HepG2 (cell line): ENCODE data around the gene FKBP10. TPM values are rescaled to one million over a fixed set of nuclear protein-coding genes. Genes with fewer than 3 reads are reported as not detected.
A peak's percentile ranks its signal among the peaks of the same experiment; 100 is the strongest.

ENCODE experiments used
- EP300 ChIP-seq, 3 experiments: sonication (generic) in 1 of 3; formaldehyde crosslinking in 1 of 3; IDR thresholded peaks; 2 replicates each; pipeline versions ENCODE4 v1.5.1 to v1.6.1; 2011 to 2020; ENCODE audit warnings: low read depth in 2 of 3, low read length in 2 of 3, borderline replicate concordance in 1 of 3, improper control_type of control experiment in 1 of 3, mild to moderate bottlenecking in 1 of 3, missing genetic modification reagents in 1 of 3, moderate library complexity in 1 of 3
- KDM5A ChIP-seq: fragments of 200-600 bp; sonication (generic); IDR thresholded peaks from 2 replicates; pipeline ENCODE4 v1.7.0; 2018; ENCODE audit warnings: antibody characterized with exemption, mild to moderate bottlenecking, low read length, borderline replicate concordance
- MED13 ChIP-seq: sonication (generic); formaldehyde crosslinking; IDR thresholded peaks from 2 replicates; pipeline ENCODE4 v1.5.0; 2020; ENCODE audit warnings: missing genetic modification reagents
- ZNF160 ChIP-seq: sonication (generic); formaldehyde crosslinking; IDR thresholded peaks from 2 replicates; pipeline ENCODE4 v1.8.0; 2022; ENCODE audit warnings: mild to moderate bottlenecking, inconsistent platforms, missing genetic modification reagents
- ZNF460 ChIP-seq: sonication (generic); formaldehyde crosslinking; IDR thresholded peaks from 2 replicates; pipeline ENCODE4 v1.5.1; 2020; ENCODE audit warnings: missing genetic modification reagents, mild to moderate bottlenecking, borderline replicate concordance
- ZNF496 ChIP-seq: sonication (generic); formaldehyde crosslinking; IDR thresholded peaks from 2 replicates; pipeline ENCODE4 v1.8.1; 2023; ENCODE audit warnings: mild to moderate bottlenecking, moderate library complexity, missing genetic modification reagents; ENCODE audit not compliant: insufficient replicate concordance
- polyA plus RNA-seq, 8 experiments: library from polyadenylated mRNA; depleted of rRNA in 3 of 8; stranded (reverse) in 7 of 8; unstranded in 1 of 8; fragments of >200 nt; fragmentation: Illumina TruSeq in 4 of 8; extraction: Trizol in 4 of 8; gene quantifications; 2 replicates each; pipeline versions ENCODE4 v1.2.1 to v1.2.3, GENCODE V29; 2011 to 2016; ENCODE audit warnings: low read depth in 4 of 8, missing spikeins in 1 of 8, mixed read lengths in 1 of 8; ENCODE audit not compliant: insufficient read depth in 1 of 8
- total RNA-seq, 5 experiments: library from RNA; depleted of rRNA; stranded (reverse); fragments of >200 nt; fragmentation: Illumina TruSeq; extraction: Trizol; gene quantifications; 2 replicates each; pipeline ENCODE4 v1.2.3, GENCODE V29; 2016; ENCODE audit warnings: low read depth in 1 of 5
- TF ChIP-seq, protein P1 (sequence below): sonication (generic); formaldehyde crosslinking; IDR thresholded peaks from 2 replicates; pipeline ENCODE4 v1.5.0; 2020; ENCODE audit warnings: mild to moderate bottlenecking, missing genetic modification reagents, borderline replicate concordance
- TF ChIP-seq, protein P2 (sequence below): IDR thresholded peaks from 2 replicates; pipeline ENCODE4 v1.6.1; 2016
- TF ChIP-seq, protein P3 (sequence below): sonication (generic); formaldehyde crosslinking; conservative IDR thresholded peaks from 2 replicates; pipeline ENCODE4 v1.8.0; 2022; ENCODE audit warnings: low read depth, missing genetic modification reagents
- TF ChIP-seq, protein P4 (sequence below): sonication (generic); formaldehyde crosslinking; IDR thresholded peaks from 2 replicates; pipeline ENCODE4 v1.5.0; 2020; ENCODE audit warnings: missing genetic modification reagents
- TF ChIP-seq, protein P5 (sequence below): sonication (generic); formaldehyde crosslinking; IDR thresholded peaks from 2 replicates; pipeline ENCODE4 v1.8.0; 2022; ENCODE audit warnings: mild to moderate bottlenecking, missing genetic modification reagents, borderline replicate concordance
- TF ChIP-seq, protein P6 (sequence below): sonication (generic); formaldehyde crosslinking; IDR thresholded peaks from 2 replicates; pipeline ENCODE4 v1.4.0; 2020; ENCODE audit warnings: missing genetic modification reagents
- TF ChIP-seq, protein P7 (sequence below): sonication (generic); formaldehyde crosslinking; IDR thresholded peaks from 2 replicates; pipeline ENCODE4 v1.4.0; 2020; ENCODE audit warnings: low read depth, mild to moderate bottlenecking, missing genetic modification reagents

The FKBP10 gene
- total and polyA plus RNA-seq, 2 of the 13 experiments (the other 11 are each of a cell fraction or from before 2014, with no cell fraction given), result 149 to 573 TPM

DNA sequence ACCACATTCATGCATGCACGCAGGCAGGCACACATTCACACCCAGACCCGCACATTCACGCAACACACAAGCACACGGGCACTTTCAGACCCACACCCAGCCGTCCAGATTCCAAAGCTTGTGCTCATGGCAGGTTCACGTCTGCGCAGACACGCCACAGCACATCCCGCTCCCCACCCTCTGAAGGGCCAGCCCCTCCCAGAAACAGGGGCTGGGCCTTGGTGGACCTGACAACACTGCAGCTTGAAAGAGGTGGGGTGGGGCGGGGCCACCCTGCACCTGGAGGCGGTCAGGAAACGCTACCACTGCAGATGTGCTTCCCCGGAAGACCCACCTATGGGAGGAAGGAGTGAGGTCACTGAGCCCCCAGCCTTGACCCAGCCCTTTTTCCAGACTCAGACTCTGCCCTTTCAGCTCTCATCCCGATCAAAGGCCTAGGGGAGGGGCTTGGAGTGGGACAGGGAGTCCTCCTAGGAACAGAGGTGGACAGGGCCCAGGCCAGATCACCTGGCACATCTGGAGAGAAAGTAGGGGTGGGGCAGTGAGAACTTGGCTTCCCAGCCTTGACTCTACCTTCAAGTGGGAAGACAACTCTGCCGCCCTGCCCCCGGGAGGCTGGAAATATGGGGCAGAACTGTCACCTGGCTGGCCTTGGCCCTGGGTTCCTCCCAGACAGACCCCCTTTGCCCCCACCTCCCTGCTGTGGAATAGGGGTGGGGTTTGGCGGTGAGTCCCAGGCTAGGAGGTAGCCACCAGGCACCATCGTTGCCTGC lies 12.0 kb upstream of the FKBP10 start (continued):
- TF ChIP-seq, protein P1, sequence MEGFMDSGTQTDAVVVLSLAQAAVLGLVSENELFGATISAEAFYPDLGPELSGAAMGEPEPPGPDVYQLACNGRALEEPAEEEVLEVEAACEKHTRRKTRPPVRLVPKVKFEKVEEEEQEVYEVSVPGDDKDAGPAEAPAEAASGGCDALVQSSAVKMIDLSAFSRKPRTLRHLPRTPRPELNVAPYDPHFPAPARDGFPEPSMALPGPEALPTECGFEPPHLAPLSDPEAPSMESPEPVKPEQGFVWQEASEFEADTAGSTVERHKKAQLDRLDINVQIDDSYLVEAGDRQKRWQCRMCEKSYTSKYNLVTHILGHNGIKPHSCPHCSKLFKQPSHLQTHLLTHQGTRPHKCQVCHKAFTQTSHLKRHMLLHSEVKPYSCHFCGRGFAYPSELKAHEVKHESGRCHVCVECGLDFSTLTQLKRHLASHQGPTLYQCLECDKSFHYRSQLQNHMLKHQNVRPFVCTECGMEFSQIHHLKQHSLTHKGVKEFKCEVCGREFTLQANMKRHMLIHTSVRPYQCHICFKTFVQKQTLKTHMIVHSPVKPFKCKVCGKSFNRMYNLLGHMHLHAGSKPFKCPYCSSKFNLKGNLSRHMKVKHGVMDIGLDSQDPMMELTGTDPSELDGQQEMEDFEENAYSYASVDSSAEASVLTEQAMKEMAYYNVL (CRISPR knock-in tag), result no peak; the same call in 1 of the 2 replicates
- TF ChIP-seq, protein P2, sequence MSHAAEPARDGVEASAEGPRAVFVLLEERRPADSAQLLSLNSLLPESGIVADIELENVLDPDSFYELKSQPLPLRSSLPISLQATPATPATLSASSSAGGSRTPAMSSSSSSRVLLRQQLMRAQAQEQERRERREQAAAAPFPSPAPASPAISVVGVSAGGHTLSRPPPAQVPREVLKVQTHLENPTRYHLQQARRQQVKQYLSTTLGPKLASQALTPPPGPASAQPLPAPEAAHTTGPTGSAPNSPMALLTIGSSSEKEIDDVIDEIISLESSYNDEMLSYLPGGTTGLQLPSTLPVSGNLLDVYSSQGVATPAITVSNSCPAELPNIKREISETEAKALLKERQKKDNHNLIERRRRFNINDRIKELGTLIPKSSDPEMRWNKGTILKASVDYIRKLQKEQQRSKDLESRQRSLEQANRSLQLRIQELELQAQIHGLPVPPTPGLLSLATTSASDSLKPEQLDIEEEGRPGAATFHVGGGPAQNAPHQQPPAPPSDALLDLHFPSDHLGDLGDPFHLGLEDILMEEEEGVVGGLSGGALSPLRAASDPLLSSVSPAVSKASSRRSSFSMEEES, result no peak
- TF ChIP-seq, protein P3, sequence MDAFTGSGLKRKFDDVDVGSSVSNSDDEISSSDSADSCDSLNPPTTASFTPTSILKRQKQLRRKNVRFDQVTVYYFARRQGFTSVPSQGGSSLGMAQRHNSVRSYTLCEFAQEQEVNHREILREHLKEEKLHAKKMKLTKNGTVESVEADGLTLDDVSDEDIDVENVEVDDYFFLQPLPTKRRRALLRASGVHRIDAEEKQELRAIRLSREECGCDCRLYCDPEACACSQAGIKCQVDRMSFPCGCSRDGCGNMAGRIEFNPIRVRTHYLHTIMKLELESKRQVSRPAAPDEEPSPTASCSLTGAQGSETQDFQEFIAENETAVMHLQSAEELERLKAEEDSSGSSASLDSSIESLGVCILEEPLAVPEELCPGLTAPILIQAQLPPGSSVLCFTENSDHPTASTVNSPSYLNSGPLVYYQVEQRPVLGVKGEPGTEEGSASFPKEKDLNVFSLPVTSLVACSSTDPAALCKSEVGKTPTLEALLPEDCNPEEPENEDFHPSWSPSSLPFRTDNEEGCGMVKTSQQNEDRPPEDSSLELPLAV (CRISPR knock-in tag), result no peak
- TF ChIP-seq EP300 (IDR thresholded peaks at IDR 0.05; ENCODE audit: low read depth in 2 of 2, low read length in 2 of 2), result peak in 1 of 2 experiments; percentile 29; a peak in 1 of 4 replicates
- TF ChIP-seq EP300 (CRISPR knock-in tag; IDR thresholded peaks at IDR 0.05; ENCODE audit: borderline replicate concordance), result no peak
- no peak for TF ChIP-seq MED13 (CRISPR knock-in tag)
- no peak for TF ChIP-seq KDM5A
- TF ChIP-seq ZNF496 (CRISPR knock-in tag), result no peak
- TF ChIP-seq ZNF160 (CRISPR knock-in tag), result no peak
- TF ChIP-seq ZNF460, result no peak
- TF ChIP-seq, protein P4, sequence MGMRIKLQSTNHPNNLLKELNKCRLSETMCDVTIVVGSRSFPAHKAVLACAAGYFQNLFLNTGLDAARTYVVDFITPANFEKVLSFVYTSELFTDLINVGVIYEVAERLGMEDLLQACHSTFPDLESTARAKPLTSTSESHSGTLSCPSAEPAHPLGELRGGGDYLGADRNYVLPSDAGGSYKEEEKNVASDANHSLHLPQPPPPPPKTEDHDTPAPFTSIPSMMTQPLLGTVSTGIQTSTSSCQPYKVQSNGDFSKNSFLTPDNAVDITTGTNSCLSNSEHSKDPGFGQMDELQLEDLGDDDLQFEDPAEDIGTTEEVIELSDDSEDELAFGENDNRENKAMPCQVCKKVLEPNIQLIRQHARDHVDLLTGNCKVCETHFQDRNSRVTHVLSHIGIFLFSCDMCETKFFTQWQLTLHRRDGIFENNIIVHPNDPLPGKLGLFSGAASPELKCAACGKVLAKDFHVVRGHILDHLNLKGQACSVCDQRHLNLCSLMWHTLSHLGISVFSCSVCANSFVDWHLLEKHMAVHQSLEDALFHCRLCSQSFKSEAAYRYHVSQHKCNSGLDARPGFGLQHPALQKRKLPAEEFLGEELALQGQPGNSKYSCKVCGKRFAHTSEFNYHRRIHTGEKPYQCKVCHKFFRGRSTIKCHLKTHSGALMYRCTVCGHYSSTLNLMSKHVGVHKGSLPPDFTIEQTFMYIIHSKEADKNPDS (CRISPR knock-in tag), result no peak
- TF ChIP-seq, protein P5, sequence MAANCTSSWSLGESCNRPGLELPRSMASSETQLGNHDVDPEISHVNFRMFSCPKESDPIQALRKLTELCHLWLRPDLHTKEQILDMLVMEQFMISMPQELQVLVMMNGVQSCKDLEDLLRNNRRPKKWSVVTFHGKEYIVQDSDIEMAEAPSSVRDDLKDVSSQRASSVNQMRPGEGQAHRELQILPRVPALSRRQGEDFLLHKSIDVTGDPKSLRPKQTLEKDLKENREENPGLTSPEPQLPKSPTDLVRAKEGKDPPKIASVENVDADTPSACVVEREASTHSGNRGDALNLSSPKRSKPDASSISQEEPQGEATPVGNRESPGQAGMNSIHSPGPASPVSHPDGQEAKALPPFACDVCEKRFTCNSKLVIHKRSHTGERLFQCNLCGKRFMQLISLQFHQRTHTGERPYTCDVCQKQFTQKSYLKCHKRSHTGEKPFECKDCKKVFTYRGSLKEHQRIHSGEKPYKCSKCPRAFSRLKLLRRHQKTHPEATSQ (CRISPR knock-in tag), result no peak
- TF ChIP-seq, protein P6, sequence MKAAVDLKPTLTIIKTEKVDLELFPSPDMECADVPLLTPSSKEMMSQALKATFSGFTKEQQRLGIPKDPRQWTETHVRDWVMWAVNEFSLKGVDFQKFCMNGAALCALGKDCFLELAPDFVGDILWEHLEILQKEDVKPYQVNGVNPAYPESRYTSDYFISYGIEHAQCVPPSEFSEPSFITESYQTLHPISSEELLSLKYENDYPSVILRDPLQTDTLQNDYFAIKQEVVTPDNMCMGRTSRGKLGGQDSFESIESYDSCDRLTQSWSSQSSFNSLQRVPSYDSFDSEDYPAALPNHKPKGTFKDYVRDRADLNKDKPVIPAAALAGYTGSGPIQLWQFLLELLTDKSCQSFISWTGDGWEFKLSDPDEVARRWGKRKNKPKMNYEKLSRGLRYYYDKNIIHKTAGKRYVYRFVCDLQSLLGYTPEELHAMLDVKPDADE (CRISPR knock-in tag), result no peak
- TF ChIP-seq, protein P7, sequence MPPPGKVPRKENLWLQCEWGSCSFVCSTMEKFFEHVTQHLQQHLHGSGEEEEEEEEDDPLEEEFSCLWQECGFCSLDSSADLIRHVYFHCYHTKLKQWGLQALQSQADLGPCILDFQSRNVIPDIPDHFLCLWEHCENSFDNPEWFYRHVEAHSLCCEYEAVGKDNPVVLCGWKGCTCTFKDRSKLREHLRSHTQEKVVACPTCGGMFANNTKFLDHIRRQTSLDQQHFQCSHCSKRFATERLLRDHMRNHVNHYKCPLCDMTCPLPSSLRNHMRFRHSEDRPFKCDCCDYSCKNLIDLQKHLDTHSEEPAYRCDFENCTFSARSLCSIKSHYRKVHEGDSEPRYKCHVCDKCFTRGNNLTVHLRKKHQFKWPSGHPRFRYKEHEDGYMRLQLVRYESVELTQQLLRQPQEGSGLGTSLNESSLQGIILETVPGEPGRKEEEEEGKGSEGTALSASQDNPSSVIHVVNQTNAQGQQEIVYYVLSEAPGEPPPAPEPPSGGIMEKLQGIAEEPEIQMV (CRISPR knock-in tag), result no peak
